ENCODE data around the gene CHMP4A.
A peak's percentile ranks its signal among the peaks of the same experiment; 100 is the strongest.

CHMP4A gene

DNA sequence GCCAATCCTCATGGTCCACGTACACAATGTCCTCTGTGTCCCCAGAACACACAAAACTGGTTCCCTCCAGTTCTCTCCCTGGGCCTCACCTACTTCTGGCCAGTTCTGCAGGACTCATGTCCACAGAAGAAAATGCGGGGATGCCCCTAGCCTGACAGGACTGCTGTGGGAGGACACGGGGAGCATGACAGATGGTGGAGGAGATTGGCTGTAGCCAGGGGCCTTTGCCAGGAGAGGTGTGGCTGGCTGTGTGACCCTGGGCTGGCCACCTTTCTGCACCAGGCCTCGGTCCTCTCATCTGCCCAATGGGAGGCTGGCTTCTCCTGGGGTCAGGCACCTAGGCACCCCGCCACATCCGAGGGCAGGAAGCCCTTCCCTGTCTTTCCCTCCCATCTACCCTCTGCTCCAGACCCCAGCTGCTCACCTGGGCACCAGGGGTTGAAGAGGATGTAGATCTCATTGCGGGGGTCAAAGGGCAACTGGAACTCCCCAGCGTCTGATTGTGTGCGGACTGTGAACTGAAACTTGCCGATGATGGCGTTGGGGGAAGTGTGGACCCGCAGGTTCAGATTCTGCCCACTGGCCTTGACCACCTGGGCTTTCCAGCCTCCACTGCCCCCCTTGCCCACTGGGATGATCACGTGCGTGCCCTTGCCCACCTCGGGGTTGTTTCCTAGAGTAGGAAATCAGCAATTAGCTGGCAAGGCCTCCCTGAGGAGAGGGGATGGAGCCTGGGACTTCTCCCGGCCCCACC, 46.9 kb upstream of the CHMP4A start:
- Histone ChIP-seq H3K9me3 (ENCODE audit: severe bottlenecking) (no peaks in the 10 kb centered on the region), H3K27ac (ENCODE audit: poor library complexity, severe bottlenecking) (peak overlapping the region; percentile 88), H3K27me3 (ENCODE audit: insufficient read depth, poor library complexity, severe bottlenecking) (no peaks in the 10 kb centered on the region), H3K4me3 (ENCODE audit: severe bottlenecking) (no peak overlapping the region), H3K36me3 (ENCODE audit: low read depth) (peaks cover 44% of the 10 kb centered on the region), H3K4me1 (ENCODE audit: insufficient read depth, poor library complexity, severe bottlenecking) (peaks cover 29% of the 10 kb centered on the region)
- DNase-seq (ENCODE audit: low spot score) = no peak
- ATAC-seq (ENCODE audit: low read depth) = no peak
- TF ChIP-seq, protein P1, sequence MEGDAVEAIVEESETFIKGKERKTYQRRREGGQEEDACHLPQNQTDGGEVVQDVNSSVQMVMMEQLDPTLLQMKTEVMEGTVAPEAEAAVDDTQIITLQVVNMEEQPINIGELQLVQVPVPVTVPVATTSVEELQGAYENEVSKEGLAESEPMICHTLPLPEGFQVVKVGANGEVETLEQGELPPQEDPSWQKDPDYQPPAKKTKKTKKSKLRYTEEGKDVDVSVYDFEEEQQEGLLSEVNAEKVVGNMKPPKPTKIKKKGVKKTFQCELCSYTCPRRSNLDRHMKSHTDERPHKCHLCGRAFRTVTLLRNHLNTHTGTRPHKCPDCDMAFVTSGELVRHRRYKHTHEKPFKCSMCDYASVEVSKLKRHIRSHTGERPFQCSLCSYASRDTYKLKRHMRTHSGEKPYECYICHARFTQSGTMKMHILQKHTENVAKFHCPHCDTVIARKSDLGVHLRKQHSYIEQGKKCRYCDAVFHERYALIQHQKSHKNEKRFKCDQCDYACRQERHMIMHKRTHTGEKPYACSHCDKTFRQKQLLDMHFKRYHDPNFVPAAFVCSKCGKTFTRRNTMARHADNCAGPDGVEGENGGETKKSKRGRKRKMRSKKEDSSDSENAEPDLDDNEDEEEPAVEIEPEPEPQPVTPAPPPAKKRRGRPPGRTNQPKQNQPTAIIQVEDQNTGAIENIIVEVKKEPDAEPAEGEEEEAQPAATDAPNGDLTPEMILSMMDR (IDR thresholded peaks at IDR 0.05; ENCODE audit: poor library complexity, severe bottlenecking) = no peak

DNA sequence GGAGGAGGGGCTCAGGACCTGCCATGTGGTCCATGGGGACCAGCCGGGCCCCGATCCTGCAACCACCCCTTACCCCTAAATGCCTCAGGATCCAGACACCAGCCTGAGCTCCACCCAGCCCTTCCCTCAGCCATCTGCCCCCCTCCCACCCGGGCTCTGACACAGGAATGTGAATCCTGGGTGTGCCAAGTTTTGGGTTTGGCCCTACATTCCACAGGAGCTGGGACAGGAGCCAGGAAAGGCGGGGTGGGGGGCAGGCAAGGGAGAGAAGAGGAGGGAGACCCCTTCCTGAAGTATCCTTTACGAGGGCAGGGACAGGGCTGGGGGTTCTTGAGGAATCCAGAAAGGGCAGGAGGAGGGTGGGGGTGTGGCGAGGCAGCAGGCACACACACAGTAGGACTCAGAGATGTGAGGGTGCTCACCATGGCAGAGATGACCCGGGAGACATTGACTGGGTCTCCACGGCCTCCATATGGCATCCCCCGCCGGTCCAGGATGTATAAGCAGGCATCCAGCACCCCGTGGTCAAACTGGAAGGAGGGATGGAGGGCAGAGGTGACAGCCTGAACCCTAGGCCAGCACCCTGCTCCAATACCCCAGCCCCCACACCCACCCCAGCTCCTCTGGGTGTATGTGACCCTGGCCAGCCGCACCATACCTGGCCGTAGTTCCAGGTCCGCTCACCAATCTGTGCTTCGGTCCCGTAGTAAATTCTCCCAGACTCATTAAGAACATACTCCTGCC, 46.2 kb upstream of the CHMP4A start:
- no peaks in the 10 kb centered on the region for H3K9me3 ChIP-seq (ENCODE audit: severe bottlenecking)
- ATAC-seq (ENCODE audit: low read depth) (peak; percentile 67), DNase-seq (ENCODE audit: low spot score) (peak; percentile 92)
- peak overlapping the region; percentile 88 for H3K27ac ChIP-seq (ENCODE audit: poor library complexity, severe bottlenecking)
- peaks cover 23% of the 10 kb centered on the region for H3K4me1 ChIP-seq (ENCODE audit: insufficient read depth, poor library complexity, severe bottlenecking)
- H3K36me3 ChIP-seq (ENCODE audit: low read depth) = peaks cover 48% of the 10 kb centered on the region
- H3K4me3 ChIP-seq (ENCODE audit: severe bottlenecking) = no peak overlapping the region
- TF ChIP-seq, protein P1 (IDR thresholded peaks at IDR 0.05; ENCODE audit: poor library complexity, severe bottlenecking) = no peak
- H3K27me3 ChIP-seq (ENCODE audit: insufficient read depth, poor library complexity, severe bottlenecking) = no peaks in the 10 kb centered on the region

DNA sequence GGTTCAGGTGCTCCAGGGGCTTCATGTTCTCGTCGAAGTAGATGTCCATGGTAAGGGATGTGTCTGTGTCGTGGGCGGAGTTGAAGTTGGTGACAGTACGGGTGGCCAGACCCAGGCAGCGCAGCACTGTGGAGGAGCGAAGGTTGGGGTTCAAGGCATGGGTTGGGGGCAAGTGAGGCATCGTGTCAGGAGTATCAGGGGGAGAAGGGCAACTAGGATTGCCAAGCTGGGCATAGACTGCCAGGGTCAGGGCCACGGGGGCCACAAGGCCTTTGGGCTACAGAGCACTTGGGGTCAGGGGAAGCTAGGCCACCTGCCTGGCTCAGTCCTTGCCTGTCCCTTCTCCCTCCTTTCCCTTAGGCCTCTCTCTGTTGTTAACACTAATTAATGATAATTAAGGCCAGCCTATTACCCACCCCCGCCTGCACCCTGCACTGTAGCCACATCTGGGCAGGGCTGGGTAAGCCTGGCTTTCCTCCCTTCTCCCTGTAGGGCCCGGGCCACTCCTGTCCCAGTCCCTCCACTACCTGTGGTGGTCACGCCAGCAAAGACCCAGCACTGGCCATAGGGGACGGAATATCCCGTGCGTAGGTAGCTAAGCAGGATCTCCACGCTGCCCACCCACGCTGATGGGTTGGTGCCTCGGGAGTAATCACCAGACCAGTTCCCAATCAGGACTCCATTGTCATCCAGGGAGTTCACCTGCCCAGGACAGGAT, 45.4 kb upstream of the CHMP4A start:
- no peak for ATAC-seq (ENCODE audit: low read depth)
- peak overlapping the region; percentile 88 for H3K27ac ChIP-seq (ENCODE audit: poor library complexity, severe bottlenecking)
- H3K4me1 ChIP-seq (ENCODE audit: insufficient read depth, poor library complexity, severe bottlenecking) = peaks cover 16% of the 10 kb centered on the region
- DNase-seq (ENCODE audit: low spot score) = no peak
- peaks cover 56% of the 10 kb centered on the region for H3K36me3 ChIP-seq (ENCODE audit: low read depth)
- no peak overlapping the region for H3K4me3 ChIP-seq (ENCODE audit: severe bottlenecking)
- no peaks in the 10 kb centered on the region for H3K9me3 ChIP-seq (ENCODE audit: severe bottlenecking)
- TF ChIP-seq, protein P1 (IDR thresholded peaks at IDR 0.05; ENCODE audit: poor library complexity, severe bottlenecking) = no peak
- H3K27me3 ChIP-seq (ENCODE audit: insufficient read depth, poor library complexity, severe bottlenecking) = no peaks in the 10 kb centered on the region

DNA sequence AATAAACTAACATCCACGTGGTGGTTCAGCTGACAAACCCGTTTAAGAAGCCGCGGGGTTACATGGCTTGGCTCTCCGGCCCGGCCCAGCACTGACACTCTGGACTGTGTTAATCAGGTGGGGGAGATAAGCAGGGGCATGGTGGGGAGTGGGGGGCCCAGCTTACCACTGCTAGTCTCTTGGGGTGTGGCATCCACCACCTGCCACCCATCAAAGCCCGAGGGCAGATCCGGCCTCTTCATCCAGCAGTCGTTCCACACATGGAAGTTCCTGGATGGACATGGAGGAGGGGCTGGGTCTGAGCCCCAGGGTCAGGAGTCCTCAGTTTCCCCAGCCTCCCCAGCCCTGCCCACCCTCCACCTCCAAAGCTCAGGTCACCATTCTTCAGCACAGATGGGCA, 44.8 kb upstream of the CHMP4A start:
- no peak for ATAC-seq (ENCODE audit: low read depth)

More for the DNA sequence above, 44.8 kb upstream of the CHMP4A start:
- DNase-seq (ENCODE audit: low spot score) = no peak
- Histone ChIP-seq H3K27ac (ENCODE audit: poor library complexity, severe bottlenecking) (peak overlapping the region; percentile 88), H3K27me3 (ENCODE audit: insufficient read depth, poor library complexity, severe bottlenecking) (no peaks in the 10 kb centered on the region), H3K36me3 (ENCODE audit: low read depth) (peaks cover 62% of the 10 kb centered on the region), H3K9me3 (ENCODE audit: severe bottlenecking) (no peaks in the 10 kb centered on the region), H3K4me3 (ENCODE audit: severe bottlenecking) (no peak overlapping the region), H3K4me1 (ENCODE audit: insufficient read depth, poor library complexity, severe bottlenecking) (peaks cover 10% of the 10 kb centered on the region)
- TF ChIP-seq, protein P1 (IDR thresholded peaks at IDR 0.05; ENCODE audit: poor library complexity, severe bottlenecking) = no peak
